SU-DHL-6 (cell line): ENCODE results near the gene C20orf144.

Experiments used
- H2AFZ ChIP-seq: fragments of 200-600 bp; sonication (generic); 2 replicates; pipeline ENCODE4 v1.6.1; 2014; ENCODE audit warnings: low read depth, mild to moderate bottlenecking, moderate library complexity, mixed read lengths, antibody characterized with exemption, low read length; ENCODE audit not compliant: severe bottlenecking
- H3F3A ChIP-seq: fragments of 200-600 bp; shearing (Covaris generic); 2 replicates; pipeline ENCODE4 v1.6.0; 2016; ENCODE audit warnings: antibody characterized with exemption, mild to moderate bottlenecking; ENCODE audit not compliant: insufficient read depth
- H3K27ac ChIP-seq: fragments of 200-600 bp; sonication (generic); 2 replicates; pipeline ENCODE4 v1.5.1; 2016; ENCODE audit warnings: low read depth, mild to moderate bottlenecking, low read length, moderate library complexity, mixed read lengths
- H3K27me3 ChIP-seq: fragments of 200-600 bp; sonication (generic), shearing (Covaris generic); 2 replicates; pipeline ENCODE4 v1.6.0; 2014; ENCODE audit warnings: mild to moderate bottlenecking, low read length
- H3K36me3 ChIP-seq: fragments of 200-600 bp; sonication (generic); 2 replicates; pipeline ENCODE4 v1.6.1; 2014; ENCODE audit warnings: mild to moderate bottlenecking, low read length, mixed read lengths
- H3K4me2 ChIP-seq: fragments of 300-600, 200-600 bp; shearing (Covaris generic), sonication (generic); 2 replicates; pipeline ENCODE4 v1.6.0; 2014; ENCODE audit warnings: low read length, low read depth, mild to moderate bottlenecking; ENCODE audit not compliant: poor library complexity, severe bottlenecking
- H3K4me3 ChIP-seq: fragments of 200-600 bp; sonication (generic); 2 replicates; pipeline ENCODE4 v1.5.1; 2014; ENCODE audit warnings: antibody characterized with exemption, low read length, mild to moderate bottlenecking, mixed read lengths; ENCODE audit not compliant: insufficient read depth, poor library complexity, severe bottlenecking
- H3K79me2 ChIP-seq: fragments of 200-600 bp; sonication (generic); 2 replicates; pipeline ENCODE4 v1.6.1; 2014; ENCODE audit warnings: mild to moderate bottlenecking, low read length, moderate library complexity; ENCODE audit not compliant: insufficient read depth
- H3K9ac ChIP-seq: fragments of 200-600 bp; sonication (generic); 2 replicates; pipeline ENCODE4 v1.7.0; 2014; ENCODE audit warnings: mild to moderate bottlenecking, low read length
- H3K9me2 ChIP-seq: fragments of 200-600 bp; sonication (generic); replicated peaks from 2 replicates; pipeline ENCODE4 v1.6.1; 2014; ENCODE audit warnings: low read length; ENCODE audit not compliant: insufficient read depth
- H3K9me3 ChIP-seq: fragments of 200-600 bp; sonication (generic); 2 replicates; pipeline ENCODE4 v1.6.1; 2014; ENCODE audit warnings: low read length, mixed read lengths; ENCODE audit not compliant: insufficient read depth
- H4K20me1 ChIP-seq: fragments of 200-600 bp; sonication (generic); 2 replicates; pipeline ENCODE4 v1.6.1; 2014; ENCODE audit warnings: low read depth, mild to moderate bottlenecking, antibody characterized with exemption, low read length, moderate library complexity, mixed read lengths
- CTCF ChIP-seq: fragments of 200-600 bp; sonication (generic); IDR thresholded peaks from one replicate; pipeline ENCODE4 v1.5.1; 2017; ENCODE audit warnings: antibody characterized with exemption, mild to moderate bottlenecking, low read length, moderate library complexity; ENCODE audit not compliant: insufficient read depth, poor library complexity, severe bottlenecking
- EZH2phosphoT487 ChIP-seq: fragments of 200-600 bp; sonication (generic), shearing (Covaris generic); conservative IDR thresholded peaks from 2 replicates; pipeline ENCODE4 v1.6.1; 2018; ENCODE audit warnings: mild to moderate bottlenecking, antibody characterized with exemption, low read length, moderate library complexity, mixed read lengths

The C20orf144 gene

DNA sequence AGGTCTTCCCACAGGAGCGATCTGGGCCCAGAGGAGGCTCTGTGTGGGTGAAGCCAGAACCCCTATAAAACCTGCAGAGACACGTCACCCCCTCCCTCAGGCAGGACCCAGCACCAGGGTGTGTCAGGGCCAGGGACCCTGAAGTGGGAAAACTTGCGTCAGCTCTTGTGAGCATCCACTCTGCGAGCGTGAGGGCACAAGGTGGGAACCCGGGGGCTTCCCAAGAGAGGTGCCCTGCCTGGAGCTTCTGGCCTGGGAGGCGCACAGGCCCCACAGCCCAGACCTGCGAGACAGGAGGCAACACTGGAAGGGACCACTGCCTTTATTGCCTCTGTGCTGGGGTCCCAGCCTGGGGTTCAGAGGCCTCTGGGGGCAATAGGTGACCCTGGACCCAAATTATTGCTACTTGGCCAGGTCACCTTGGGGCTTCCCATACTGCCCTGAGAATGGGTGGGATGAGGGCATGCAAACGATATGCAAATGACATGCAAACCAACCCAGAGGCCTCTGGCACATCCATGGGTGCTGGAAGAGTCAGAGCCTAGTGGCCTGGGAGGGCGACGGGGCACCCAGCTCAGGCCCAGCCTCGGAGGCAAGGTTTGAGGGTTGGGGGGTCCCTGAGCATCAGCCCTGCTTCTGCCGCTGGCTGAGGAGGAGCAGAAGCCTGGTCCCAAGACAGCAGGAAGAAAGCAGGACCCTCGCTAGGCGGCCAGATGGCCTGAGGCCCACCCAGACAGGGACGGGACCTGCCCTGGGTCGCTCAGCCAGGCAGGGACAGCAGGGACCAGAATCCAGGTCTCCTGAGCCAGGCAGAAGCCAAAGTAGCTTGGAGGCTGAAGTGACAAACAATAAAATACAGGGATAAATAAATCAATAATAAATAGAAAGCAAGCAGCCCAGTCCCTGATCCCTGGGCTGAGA lies 5.1 kb upstream of the C20orf144 start:
- Histone ChIP-seq H3K9me2 (no peaks in the 10 kb centered on the region), H3K9me3 (no peaks in the 10 kb centered on the region), H3K27me3 (no peaks in the 10 kb centered on the region), H3K4me2 (no peak overlapping the region), H3K9ac (no peak overlapping the region), H4K20me1 (no peaks in the 10 kb centered on the region), H3F3A (no peaks in the 10 kb centered on the region), H3K36me3 (no peaks in the 10 kb centered on the region), H2AFZ (no peak overlapping the region), H3K27ac (no peak overlapping the region), H3K79me2 (no peaks in the 10 kb centered on the region), H3K4me3 (no peak overlapping the region)
- TF ChIP-seq CTCF (no peak), EZH2phosphoT487 (no peak)

DNA sequence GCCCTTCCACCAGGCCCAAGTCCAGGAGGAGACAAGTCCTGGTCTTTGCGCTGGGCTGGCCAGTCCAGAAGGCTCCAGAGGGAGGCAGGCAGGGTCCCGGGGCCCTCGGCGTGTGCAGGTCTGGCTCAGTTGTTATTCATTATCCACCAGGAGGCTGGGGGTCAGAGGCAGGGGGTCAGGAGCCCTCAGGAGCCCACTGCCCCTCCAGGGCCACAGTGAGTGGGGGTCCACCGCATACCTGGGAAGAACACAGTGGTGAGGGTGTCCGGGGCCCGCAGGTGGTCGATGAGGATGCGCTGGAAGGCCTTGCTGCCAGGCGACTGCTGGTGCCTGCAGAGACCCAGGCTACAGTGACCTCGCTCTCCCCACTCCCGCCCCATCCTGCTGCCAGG lies 4.4 kb upstream of the C20orf144 start:
- TF ChIP-seq EZH2phosphoT487 (no peak), CTCF (no peak)
- Histone ChIP-seq H3K4me3 (no peak overlapping the region), H3K27me3 (no peaks in the 10 kb centered on the region), H2AFZ (no peak overlapping the region), H3K9me3 (no peaks in the 10 kb centered on the region), H3K4me2 (no peak overlapping the region), H3K79me2 (peaks cover 2% of the 10 kb centered on the region; the same call in 1 of the 2 replicates), H3K27ac (no peak overlapping the region), H3K36me3 (no peaks in the 10 kb centered on the region), H3K9me2 (no peaks in the 10 kb centered on the region), H3K9ac (no peak overlapping the region), H3F3A (no peaks in the 10 kb centered on the region), H4K20me1 (no peaks in the 10 kb centered on the region)

DNA sequence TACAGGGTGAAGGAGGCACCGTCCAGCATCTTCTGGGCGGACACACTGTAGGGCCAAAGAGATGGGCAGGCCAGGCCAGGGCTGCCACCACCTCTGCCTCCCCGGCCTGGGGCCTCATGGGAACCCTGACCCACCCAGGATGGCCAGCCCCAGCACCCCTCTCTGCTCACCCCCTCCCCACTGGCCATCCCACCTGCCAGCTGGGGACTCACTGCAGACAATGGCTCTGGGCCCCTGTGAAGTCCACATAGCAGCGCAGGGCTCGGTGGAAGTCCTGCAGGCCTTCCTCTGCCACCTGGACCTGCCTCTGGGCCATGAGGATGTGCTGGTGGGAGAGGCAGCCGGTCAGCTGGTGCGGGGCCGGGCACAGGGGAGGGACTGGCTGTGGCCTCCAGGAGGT lies 3.6 kb upstream of the C20orf144 start:
- H3K9me2 ChIP-seq: no peaks in the 10 kb centered on the region
- H3K27ac ChIP-seq: no peak overlapping the region
- H2AFZ ChIP-seq: no peak overlapping the region
- H4K20me1 ChIP-seq: no peaks in the 10 kb centered on the region
- no peaks in the 10 kb centered on the region for H3K36me3 ChIP-seq
- no peaks in the 10 kb centered on the region for H3K9me3 ChIP-seq
- H3K9ac ChIP-seq: no peak overlapping the region
- H3K27me3 ChIP-seq: no peaks in the 10 kb centered on the region
- no peak overlapping the region for H3K4me3 ChIP-seq
- no peak overlapping the region for H3K4me2 ChIP-seq
- no peaks in the 10 kb centered on the region for H3F3A ChIP-seq
- peaks cover 8% of the 10 kb centered on the region; the same call in 1 of the 2 replicates for H3K79me2 ChIP-seq
- TF ChIP-seq EZH2phosphoT487: no peak
- no peak for TF ChIP-seq CTCF
